ENCODE data around the gene RNASEH1. TPM values are rescaled to one million over a fixed set of nuclear protein-coding genes. Genes with fewer than 3 reads are reported as not detected.

The RNASEH1 gene
- total and polyA plus RNA-seq, 2 of the 13 experiments (the other 11 are each of a cell fraction or from before 2014, with no cell fraction given), result 14.5 to 57.4 TPM

GRCh38 chr2:3523551-3524041 lies 34.5 kb downstream of the RNASEH1 start (continued):
- TF ChIP-seq, protein P1, sequence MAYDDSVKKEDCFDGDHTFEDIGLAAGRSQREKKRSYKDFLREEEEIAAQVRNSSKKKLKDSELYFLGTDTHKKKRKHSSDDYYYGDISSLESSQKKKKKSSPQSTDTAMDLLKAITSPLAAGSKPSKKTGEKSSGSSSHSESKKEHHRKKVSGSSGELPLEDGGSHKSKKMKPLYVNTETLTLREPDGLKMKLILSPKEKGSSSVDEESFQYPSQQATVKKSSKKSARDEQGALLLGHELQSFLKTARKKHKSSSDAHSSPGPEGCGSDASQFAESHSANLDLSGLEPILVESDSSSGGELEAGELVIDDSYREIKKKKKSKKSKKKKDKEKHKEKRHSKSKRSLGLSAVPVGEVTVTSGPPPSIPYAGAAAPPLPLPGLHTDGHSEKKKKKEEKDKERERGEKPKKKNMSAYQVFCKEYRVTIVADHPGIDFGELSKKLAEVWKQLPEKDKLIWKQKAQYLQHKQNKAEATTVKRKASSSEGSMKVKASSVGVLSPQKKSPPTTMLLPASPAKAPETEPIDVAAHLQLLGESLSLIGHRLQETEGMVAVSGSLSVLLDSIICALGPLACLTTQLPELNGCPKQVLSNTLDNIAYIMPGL (CRISPR knock-in tag; IDR thresholded peaks at IDR 0.05; ENCODE audit: borderline replicate concordance in 1 of 2, low read depth in 1 of 2), result peak in 1 of 2 experiments; percentile 14; a peak in 1 of 4 replicates
- TF ChIP-seq SPEN (CRISPR knock-in tag; IDR thresholded peaks at IDR 0.05; ENCODE audit: low read depth) (no peak), MIER2 (CRISPR knock-in tag; IDR thresholded peaks at IDR 0.05) (no peak), EHMT2 (IDR thresholded peaks at IDR 0.05; ENCODE audit: borderline replicate concordance, low read depth, low read length) (no peak), TEAD2 (CRISPR knock-in tag; IDR thresholded peaks at IDR 0.05) (no peak), ZNF776 (CRISPR knock-in tag; IDR thresholded peaks at IDR 0.05) (no peak), KDM3A (CRISPR knock-in tag; IDR thresholded peaks at IDR 0.05; ENCODE audit: low read depth) (no peak), LCORL (IDR thresholded peaks at IDR 0.05) (peak; percentile 58; the same call in 1 of the 2 replicates), LCORL (CRISPR knock-in tag; IDR thresholded peaks at IDR 0.05) (no peak), TAF1 (CRISPR knock-in tag; IDR thresholded peaks at IDR 0.05) (no peak), ZKSCAN5 (CRISPR knock-in tag; IDR thresholded peaks at IDR 0.05) (no peak), TEAD3 (CRISPR knock-in tag; optimal IDR thresholded peaks at IDR 0.05; ENCODE audit: borderline replicate concordance) (peak; percentile 84), NFIC (IDR thresholded peaks at IDR 0.05; ENCODE audit: low read length) (0 out of 2 replicates have a peak, but pooled peaks have one; percentile 26), ZNF615 (CRISPR knock-in tag; IDR thresholded peaks at IDR 0.05; ENCODE audit: borderline replicate concordance) (no peak), ZFP36 (IDR thresholded peaks at IDR 0.05; ENCODE audit: borderline replicate concordance, low read depth, low read length, partially characterized antibody) (no peak), HOXA5 (CRISPR knock-in tag; IDR thresholded peaks at IDR 0.05) (no peak), ZNF251 (CRISPR knock-in tag; IDR thresholded peaks at IDR 0.05) (no peak), HNF4G (IDR thresholded peaks at IDR 0.05; ENCODE audit: borderline replicate concordance, low read depth, low read length) (peak; percentile 46; the same call in 1 of the 2 replicates), HNF4G (CRISPR knock-in tag; IDR thresholded peaks at IDR 0.05; ENCODE audit: borderline replicate concordance, low read depth) (no peak), TBX2 (CRISPR knock-in tag; IDR thresholded peaks at IDR 0.05; ENCODE audit: borderline replicate concordance) (peak; percentile 45), ZNF839 (CRISPR knock-in tag; IDR thresholded peaks at IDR 0.05; ENCODE audit: borderline replicate concordance) (no peak), YEATS4 (CRISPR knock-in tag; IDR thresholded peaks at IDR 0.05; ENCODE audit: borderline replicate concordance) (no peak), KDM1A (CRISPR knock-in tag; IDR thresholded peaks at IDR 0.05) (0 out of 2 replicates have a peak, but pooled peaks have one; percentile 14), MTA3 (CRISPR knock-in tag; IDR thresholded peaks at IDR 0.05) (no peak)
- TF ChIP-seq, protein P2, sequence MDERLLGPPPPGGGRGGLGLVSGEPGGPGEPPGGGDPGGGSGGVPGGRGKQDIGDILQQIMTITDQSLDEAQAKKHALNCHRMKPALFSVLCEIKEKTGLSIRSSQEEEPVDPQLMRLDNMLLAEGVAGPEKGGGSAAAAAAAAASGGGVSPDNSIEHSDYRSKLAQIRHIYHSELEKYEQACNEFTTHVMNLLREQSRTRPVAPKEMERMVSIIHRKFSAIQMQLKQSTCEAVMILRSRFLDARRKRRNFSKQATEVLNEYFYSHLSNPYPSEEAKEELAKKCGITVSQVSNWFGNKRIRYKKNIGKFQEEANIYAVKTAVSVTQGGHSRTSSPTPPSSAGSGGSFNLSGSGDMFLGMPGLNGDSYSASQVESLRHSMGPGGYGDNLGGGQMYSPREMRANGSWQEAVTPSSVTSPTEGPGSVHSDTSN (CRISPR knock-in tag; IDR thresholded peaks at IDR 0.05), result no peak
- TF ChIP-seq, protein P3, sequence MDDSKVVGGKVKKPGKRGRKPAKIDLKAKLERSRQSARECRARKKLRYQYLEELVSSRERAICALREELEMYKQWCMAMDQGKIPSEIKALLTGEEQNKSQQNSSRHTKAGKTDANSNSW (CRISPR knock-in tag; IDR thresholded peaks at IDR 0.05; ENCODE audit: borderline replicate concordance), result no peak
- TF ChIP-seq, protein P4, sequence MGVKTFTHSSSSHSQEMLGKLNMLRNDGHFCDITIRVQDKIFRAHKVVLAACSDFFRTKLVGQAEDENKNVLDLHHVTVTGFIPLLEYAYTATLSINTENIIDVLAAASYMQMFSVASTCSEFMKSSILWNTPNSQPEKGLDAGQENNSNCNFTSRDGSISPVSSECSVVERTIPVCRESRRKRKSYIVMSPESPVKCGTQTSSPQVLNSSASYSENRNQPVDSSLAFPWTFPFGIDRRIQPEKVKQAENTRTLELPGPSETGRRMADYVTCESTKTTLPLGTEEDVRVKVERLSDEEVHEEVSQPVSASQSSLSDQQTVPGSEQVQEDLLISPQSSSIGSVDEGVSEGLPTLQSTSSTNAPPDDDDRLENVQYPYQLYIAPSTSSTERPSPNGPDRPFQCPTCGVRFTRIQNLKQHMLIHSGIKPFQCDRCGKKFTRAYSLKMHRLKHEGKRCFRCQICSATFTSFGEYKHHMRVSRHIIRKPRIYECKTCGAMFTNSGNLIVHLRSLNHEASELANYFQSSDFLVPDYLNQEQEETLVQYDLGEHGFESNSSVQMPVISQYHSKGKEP (CRISPR knock-in tag; IDR thresholded peaks at IDR 0.05), result no peak

Measured in HepG2 (cell line).